ENCODE measurements around the gene GLYR1.

Gene GLYR1

DNA sequence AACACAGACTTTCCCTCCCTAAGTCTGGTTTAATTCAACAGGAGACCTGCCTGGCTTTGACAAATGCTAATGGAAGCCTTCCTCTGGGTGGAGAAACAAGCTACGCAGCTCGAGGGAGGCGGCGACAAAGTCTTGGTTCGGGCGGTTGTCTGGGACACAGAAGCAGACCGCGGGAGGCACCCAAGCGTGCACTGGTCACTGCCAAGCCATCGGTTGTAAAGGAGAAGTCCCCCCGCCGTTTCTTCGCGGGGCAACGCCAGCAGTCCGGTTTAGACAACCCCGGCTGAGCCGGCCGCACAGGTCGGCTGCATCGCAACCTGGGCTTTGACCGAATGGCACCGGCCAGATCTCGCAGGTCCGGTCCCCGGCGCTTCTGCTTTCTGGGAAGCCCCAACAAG is 586 bp downstream of the GLYR1 start:
- DNase-seq = peak; percentile 24

DNA sequence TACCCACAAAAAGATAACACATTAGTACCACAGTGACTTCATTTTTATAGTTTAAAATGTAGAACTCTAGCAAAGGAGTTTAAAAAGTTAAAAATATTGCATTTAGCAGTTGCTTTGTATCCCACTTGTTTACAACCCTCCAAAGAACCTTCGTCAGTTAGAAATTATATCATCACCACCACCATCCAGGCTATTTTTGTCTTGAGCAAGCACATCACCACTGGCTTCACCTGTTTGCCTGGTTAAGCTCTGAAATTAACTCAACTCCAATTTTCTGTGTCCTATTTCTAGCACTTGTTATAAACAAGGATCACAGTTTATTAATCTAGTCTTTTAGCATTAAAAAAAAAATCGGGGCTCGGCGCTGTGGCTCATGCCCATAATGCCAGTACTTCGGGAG is 6.1 kb downstream of the GLYR1 start:
- no peak for DNase-seq

DNA sequence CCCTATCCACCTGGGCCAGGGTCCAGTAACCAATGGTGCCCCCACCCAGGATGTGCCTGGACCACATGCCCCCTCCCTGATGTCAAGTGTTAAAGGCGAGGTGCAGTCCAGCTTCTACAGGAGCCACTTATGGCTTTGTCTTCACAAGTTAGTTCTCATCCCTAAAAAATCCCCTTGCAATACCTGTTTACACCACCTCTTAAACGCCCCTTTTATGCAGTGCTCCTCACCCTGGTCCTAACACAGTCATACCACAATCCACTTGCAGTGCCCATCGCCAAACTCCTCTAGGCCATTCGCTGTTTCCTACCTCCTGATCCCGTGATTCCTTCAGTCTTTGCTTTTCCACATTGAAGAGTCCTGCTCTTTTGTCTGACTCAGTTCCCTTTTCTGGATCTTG is 7.1 kb downstream of the GLYR1 start:
- DNase-seq = no peak

DNA sequence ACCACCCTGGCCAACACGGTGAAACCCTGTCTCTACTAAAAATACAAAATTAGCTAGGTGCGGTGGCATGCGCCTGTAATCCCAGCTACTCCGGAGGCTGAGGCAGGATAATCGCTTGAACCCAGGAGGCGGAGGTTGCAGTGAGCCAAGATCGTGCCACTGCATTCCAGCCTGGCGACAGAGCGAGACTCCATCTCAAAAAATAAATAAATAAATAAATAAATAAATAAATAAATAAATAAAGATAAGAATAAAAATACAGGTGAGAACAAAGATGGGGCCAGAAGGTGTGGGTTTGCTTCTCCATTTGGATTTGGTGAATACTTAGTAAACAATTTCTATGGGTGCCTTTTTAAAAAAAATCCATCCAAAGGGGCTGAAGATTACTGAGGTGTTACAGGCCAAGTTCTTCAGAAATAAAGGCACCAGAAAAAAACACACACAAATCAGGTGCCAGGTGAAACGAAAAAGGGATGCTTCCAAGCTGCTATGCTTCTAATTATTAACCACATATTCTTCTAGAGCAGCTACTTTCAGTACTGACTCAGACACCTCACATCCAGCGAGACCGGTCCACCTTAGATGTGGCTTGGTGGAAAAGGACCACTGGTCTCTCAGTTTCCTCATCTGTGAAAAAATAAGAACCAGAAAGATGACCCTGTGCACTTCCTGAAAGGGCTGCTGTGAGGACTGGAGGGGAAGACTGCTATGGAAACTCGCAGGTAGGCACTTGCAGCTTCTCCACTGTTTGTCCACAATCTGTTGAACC is 9.2 kb downstream of the GLYR1 start:
- no peak for DNase-seq

DNA sequence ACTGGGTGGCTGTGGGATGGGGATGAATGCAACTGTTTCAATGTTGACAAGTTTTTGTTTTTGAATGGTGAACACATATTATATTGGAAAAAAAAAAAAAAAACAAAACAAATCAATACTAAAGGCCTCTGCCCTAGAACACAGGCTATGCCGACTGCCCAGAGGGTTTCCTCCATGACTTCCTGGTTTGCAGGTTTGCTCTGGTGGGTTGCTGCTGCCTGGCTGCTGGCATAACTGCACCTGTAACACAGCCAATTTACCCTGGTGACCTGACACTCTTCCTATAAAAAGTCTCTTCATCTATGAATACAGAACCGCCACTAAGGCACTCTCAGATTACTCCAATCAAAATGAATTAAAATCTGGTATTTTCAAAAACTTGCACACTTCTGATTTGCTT is 10.4 kb downstream of the GLYR1 start:
- no peak for DNase-seq

DNA sequence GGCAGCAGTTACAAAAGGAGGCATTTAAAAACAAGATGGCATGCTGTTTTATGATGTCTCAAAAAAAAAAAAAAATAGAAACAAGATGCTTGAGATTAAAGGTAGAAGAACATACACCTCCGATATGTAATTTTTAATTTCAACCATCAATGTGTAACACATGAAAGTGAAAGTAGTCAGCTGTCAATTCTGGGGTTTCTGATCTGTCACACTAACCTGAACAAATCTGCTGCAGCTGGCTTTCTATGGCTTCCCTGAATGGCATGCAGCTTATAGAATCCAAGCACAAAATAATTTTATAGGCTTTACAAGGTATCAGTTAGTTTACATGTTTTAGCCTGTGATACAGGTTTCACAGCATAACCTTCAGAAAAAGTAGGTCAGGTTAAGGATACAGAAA is 13.5 kb downstream of the GLYR1 start:
- no peak for DNase-seq

DNA sequence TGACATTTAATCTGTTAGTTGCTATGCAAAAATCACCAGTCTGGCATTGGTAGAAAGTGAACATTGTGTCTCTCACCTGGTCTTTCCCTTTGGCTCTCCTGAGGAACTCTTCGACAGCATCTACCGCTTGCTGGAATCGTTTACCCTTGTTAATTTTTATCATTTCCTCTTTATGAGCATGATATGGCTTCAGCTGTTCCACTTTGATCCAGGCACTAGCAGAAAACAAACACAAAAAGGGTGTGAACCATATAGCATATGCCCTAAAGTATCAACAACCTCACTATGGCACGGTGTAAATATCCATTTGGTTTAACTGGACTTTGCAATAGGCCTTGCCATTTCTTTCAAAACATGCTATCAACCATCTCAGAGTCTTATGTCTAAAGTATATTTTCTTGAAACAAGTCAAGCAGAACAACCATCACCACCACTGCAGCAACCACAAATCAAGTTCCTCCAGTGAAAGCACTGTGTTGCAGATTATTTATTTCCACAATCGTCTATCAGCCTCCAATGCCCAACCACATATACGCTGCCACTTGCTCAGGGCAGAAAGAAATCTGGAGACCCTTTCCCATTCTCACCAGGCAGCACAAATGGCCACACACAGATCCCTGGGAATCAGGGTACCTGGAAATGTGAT is 14.3 kb downstream of the GLYR1 start:
- DNase-seq = no peak

DNA sequence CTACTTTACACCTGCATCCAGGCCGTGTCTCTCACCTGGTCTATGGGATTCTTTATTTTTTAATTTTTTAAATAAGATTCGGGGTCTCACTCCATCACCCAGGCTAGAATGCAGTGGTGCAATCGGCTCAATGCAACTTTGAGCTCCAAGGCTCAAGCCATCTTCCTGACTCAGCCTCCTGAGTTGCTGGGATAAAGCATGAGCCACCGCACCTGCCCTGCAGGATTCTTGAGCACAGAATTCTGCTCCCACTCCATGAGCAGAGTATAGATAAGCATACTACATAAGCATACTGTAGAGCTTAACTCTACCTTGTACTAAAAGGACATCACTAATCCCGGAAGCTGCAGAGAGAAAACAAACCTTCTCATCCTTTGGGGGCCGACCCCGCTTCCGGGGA is 15.5 kb downstream of the GLYR1 start:
- no peak for DNase-seq

DNA sequence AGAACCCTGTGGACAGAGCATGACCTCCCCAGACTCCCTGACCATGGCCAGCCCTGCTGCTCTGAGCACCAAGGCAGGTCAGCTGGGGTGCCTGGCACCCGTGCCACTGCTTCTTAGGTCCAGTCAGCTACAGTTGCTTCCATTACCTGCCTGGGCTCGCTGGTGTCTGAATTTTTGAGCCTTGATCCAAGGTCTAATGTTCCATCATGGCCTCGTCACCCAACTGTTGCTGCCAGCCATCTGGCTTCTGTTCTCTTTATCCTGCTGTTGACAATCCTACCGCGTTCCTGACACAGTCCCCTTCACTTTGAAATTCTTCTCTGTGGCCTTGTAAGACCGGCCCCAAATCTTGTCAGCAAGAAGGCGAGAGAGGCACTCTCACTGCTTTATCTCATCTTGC is 16.7 kb downstream of the GLYR1 start:
- DNase-seq = no peak

DNA sequence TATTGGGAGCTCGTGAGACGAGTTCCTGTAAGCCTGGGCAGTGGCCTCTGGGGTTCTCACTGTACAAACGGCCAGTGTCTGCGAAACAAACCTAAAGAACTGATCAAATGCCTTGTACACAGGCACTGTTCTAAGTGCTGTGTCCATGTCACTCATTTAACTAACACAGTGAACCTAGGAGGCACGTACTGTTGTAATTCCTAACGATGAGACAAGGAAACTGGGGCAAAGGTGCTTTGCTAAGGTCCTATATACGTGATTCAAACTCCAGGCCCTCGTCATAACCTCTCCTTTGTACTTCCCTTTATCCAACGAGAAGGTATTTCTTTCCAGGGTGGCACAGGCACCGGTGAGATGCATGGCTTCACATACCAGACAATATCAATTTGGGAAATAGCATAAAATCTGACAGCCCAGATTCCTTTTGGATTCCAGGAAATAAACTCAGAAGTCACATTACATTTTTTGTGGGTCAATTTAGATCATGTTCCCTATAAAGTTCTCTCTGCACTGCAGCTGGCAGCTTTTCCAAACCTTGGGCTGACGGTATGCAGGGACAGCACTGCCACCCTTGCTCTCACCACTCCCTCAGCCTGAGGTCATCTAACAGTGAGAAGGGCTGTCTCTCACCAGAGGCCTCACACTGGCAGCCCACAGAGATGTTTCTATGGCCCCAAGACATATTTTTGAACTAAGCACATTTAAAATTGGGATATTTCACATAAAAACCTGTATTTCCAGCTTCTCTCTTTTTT is 18.3 kb downstream of the GLYR1 start:
- DNase-seq = no peak

DNA sequence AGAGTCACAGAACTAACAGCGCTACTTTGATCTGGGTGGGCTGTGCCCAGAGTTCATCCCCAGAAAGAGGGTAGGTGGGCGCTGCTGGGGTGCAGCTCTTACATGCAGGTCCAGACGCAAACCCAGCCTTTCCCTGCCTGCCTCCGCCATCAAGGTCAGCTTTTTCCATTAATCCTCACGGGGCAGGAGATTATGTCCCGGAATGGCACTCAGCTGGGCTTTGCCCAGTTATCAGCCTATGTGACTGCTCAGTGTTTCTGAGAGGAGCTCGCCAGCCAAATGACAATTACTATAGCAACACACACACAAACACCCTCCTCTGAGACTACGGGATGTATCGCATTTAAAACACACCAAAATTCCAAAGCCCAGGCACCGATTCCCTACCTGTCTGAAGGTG is 20.1 kb downstream of the GLYR1 start:
- DNase-seq = no peak

DNA sequence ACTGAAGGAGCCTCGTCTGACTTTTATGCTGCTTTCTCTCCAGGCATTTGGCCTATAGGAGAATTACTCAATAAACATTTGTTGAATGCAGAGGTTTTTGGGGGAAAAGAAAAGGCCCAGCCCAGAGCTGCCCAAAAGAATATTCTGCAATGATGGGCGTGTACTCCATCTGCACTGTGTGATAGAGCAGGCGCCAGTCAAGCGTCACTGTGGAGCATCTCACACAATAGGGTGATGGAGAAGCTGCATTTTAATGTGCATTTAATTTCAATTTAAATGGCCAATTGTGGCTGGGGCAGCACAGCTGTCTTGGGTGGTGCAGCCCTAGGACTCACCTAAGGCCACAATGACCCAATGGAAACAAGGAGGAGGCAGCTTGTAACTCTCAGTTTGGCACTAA is 20.6 kb downstream of the GLYR1 start:
- no peak for DNase-seq

DNA sequence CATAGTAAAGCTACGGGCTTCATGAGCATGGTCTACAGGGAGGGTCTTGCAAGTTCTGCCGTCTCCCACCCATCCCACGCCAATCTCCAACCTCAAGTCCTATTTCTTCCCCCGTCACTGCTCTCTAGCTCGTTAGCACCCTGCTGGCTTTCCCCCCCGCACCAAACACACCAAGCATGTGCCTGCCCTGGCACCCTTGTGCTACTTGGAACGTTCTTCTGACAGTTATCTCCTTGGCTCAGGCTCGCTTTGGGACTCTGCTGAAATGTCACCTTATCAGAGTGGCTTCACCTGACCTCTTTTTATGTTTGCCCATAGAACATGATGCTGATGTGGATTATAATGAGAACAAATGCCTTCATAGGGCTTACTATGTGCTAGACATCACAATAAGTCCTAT is 21.9 kb downstream of the GLYR1 start:
- DNase-seq = no peak

DNA sequence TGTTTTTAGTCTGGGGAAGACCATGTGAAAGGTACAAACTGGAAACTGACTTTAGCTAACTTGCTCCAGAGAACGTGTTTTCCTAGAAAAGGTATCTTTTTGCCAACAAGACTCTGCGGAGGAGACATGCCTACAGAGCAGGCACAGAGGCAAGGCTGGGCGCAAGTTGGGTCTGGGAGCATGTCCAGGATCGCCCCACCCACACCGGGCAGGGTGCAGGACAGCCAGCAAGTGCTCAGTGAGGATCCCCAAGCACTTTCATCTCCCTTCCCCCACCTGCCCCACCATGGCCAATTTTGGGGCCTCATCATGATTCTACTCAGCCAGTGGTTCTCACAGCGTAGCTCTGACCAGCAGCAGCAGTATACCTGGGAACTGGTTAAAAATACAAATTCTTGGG is 26.4 kb downstream of the GLYR1 start:
- no peak for DNase-seq

DNA sequence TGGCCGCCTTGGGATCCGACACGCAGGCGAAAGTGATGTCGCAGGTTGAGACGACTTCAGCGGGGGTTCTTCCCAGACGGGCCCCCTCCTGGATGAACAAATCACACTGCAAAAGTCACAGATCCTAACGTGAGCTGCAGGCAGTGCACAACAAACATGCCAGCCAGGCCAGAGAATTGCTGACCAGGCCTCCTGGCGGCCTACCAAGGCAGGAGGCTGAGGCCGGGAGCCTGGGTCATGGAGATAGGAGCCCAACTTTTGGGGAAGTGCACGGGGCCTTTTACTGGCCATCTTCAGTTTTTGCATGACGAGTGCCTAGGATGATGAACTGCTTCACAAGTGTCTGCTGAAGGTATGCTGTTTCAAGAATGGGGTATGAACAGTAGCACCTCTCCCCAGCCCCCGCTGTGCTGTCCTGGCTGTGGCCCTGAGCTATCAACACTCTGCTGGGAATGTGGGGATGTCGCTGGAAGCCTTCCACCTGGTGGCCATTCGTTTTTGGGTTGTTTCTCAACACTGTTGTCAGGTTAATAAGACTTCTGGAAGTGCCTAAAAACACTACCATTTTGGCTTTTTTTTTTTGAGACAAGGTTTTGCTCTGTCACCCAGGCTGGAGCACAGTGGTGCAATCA is 32.4 kb downstream of the GLYR1 start:
- no peak for DNase-seq

DNA sequence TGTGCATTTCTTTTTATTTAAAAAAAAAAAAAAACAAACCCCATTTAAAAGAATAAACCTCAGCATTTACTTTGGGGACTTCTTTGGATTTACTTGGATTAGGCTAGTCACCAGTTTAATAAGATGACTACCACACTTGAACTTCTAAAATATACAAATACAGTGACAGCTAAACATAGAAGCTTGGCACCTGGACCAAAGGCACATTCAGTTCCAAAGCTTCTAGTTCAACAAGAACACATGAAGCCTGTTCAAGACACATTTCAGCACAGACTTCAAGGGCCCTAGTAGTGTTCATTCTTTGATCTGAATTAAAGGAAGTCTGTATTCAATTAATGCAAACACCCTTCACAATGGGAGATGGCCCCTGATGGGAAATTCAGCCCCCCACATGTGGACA is 33.0 kb downstream of the GLYR1 start:
- no peak for DNase-seq

DNA sequence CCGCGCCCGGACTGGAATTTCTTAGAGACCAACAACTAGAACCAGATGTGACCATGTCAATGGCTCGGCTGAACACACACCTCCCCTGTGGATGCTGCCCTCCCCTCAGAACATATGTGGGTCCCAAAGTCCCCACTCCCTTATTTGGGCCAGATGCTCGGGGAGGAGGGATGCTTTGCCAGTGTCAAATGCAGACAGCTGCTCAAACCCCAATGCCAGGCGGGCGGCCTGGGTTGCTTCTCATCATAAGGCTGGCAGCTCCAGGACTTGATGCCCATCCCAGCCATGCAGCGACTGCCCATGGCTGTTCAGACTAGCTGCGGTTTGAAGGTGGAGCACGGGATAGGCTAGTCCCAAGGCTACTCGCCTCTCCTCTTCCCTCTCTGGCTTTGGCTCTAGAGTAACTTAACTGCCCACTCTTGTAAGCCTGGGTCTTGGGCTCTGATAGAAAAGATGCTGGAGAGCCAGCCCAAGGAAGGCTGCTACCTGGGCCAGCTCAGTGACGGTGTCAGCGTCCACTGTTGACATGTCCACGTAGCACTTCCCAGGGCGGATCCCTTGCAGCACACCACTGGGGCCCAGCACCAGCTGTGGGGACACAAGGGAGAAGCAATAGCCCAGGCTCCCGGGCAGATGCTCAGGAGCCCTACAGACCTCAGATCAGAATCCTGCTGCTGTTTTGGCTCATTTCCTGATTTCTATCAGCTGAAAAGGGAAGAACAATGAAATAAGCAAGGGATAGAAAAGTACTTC is 33.7 kb downstream of the GLYR1 start:
- DNase-seq = no peak

DNA sequence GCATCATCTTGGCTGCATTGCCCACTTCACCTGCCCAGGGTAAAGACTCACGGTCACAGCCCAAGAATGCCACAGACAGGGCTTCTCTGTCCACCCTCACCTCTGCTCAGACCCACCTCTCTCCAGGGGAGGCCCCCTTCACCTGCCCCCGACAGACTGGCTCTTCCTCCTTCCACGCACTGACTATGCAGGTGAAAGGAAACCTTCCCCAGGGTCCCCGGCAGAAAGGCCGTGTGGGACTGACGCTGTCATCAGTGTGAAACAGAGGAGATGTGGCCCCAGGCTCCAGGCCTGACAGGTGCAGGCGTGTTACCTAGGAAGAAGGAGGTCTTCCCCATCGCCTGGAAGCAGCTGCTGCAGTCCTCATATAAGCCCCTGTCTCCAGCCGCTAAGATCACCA is 35.3 kb downstream of the GLYR1 start:
- no peak for DNase-seq

DNA sequence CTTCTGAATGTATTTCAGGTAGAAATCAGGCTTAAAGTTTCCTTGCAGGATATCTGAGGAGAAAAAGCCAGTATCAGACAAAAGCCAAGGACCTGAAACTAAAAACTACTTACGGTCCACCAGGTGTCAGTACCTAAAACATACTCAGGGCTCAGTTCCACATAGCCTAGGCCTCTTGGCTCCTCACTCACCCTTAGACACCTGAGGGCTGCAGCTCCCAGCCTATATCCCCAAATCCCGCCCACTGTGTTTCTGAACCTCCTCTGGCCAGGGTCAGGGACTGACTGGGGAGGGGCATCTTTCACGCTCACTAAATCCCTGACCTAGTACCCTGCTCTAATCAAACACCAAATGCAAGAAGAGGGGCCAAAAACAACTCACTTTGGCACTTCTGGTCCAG is 35.8 kb downstream of the GLYR1 start:
- no peak for DNase-seq

DNA sequence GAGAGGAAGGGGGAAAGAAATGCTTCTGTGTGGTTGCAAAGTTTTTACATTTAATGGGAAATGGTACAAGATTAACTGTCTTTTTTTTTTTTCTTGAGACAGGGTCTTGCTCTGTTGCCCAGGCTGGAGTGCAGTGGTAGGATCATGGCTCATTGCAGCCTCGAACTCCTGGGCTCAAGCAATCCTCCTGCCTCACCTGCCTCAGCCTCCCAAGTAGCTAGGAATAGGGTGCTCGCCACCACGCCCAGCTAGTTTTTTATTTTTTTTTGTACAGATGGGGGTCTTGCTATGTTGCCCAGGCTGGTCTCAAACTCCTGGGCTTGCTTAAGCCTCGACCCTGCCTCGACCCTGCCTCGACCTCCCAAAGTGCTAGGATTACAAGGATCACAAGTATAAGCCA is 40.8 kb downstream of the GLYR1 start:
- DNase-seq = no peak

DNA sequence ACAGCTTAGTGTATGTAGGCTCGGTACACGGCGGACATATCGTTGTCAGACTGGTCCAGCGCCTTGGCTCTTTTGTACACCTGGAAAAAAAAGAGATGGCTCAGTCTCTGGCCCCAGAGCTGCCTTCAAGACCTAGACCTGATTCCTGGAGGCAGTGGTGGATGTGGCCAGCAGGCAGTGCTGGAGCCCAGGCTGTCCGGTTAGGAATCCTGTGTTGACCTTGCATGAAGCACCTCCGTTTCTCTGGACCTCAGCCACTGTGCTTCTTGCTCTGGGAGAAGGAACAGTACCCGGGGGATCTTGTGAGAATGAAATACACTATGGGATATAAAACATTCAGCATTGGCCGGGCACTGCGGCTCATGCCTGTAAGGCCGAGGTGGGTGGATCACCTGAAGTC is 41.9 kb downstream of the GLYR1 start:
- no peak for DNase-seq

DNA sequence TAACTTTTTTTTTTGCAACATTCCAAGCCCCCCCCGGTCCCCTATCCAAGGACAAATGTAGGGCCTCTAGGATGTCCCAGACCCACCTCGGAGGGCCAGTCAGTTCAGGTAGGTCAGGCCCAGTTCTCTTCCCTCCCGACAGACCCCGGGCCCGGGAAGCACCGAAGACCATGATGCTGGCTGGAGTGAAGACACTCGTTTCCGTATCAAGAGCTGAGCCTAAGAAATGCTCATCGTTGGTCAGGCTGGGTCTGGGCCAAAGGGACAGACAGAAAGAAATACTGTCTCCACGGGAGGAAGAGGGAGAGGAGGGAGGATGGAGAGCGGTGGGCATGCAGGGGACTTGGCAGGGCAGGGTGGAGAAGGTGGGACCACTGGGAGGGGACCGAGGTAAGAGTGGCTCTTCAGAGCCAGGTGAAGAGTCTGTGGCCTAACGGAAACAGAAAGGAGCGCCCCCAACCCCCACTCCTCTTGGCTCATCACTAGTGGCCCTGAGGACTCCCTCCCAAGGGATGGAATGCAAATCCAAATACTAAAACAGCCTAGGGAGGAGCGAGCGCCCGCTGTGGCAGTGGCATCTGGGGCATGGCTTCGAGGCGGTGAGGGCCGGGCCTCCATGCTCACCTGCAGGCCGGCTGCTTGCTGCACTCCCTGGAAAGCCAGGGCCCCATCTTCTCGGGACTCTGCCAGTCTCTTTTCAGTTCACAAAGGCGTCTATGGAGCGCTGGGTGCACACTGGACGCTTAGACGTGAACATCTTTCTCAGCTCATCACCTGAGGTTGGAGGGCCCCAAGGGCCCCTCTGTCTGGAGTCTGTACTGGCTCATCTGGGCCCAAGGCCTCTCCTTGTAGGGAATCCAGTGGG is 43.0 kb downstream of the GLYR1 start:
- no peak for DNase-seq
